Glutamatergic neuron (in vitro differentiated cells): ENCODE measurements around the gene LENG9. TPM values are rescaled to one million over a fixed set of nuclear protein-coding genes. Genes with fewer than 3 reads are reported as not detected.
"Not testable (repeated sequence)": the region's sequence is repeated elsewhere in the genome, so short reads cannot be mapped to it uniquely, and the experiment has no call there.

Source experiments
- DNase-seq: peaks from one replicate; pipeline ENCODE4 v3.0.0; 2022
- H3K27ac Mint-ChIP-seq: one replicate; pipeline ENCODE4 v1.8.0; 2020; ENCODE audit warnings: mild to moderate bottlenecking, mixed read lengths, inconsistent platforms; ENCODE audit not compliant: unreplicated experiment
- H3K27me3 Mint-ChIP-seq: one replicate; pipeline ENCODE4 v1.8.0; 2020; ENCODE audit warnings: mild to moderate bottlenecking, moderate library complexity, mixed read lengths, inconsistent platforms; ENCODE audit not compliant: unreplicated experiment
- H3K36me3 Mint-ChIP-seq: one replicate; pipeline ENCODE4 v1.8.0; 2020; ENCODE audit warnings: mild to moderate bottlenecking, mixed read lengths, inconsistent platforms; ENCODE audit not compliant: unreplicated experiment
- H3K4me1 Mint-ChIP-seq: one replicate; pipeline ENCODE4 v1.8.0; 2020; ENCODE audit warnings: mild to moderate bottlenecking, low read depth, mixed read lengths, inconsistent platforms; ENCODE audit not compliant: unreplicated experiment
- H3K4me3 Mint-ChIP-seq: one replicate; pipeline ENCODE4 v1.8.0; 2020; ENCODE audit warnings: mild to moderate bottlenecking, mixed read lengths, inconsistent platforms; ENCODE audit not compliant: unreplicated experiment
- H3K9me3 Mint-ChIP-seq: one replicate; pipeline ENCODE4 v1.8.0; 2020; ENCODE audit warnings: mild to moderate bottlenecking, moderate library complexity, mixed read lengths, inconsistent platforms; ENCODE audit not compliant: unreplicated experiment
- CTCF ChIP-seq: fragments of 200-600 bp; sonication (generic); IDR thresholded peaks from one replicate; pipeline ENCODE4 v1.5.0; 2021; ENCODE audit not compliant: partially characterized antibody, unreplicated experiment
- long read RNA-seq: library from polyadenylated mRNA; unstranded; transcript quantifications from one replicate; pipeline ENCODE4 v2.0.0, GENCODE V29; 2020; ENCODE audit not compliant: unreplicated experiment
- total RNA-seq: library from RNA; stranded (reverse); fragmentation: NEBNext Ultra II Directional; extraction: Animal tissue kit (Norgen Biotek cat#: 25700); gene quantifications from one replicate; pipeline ENCODE4 v1.2.1, GENCODE V29; 2021; ENCODE audit not compliant: unreplicated experiment

Gene LENG9
- total RNA-seq, result 4.7 TPM
- long read RNA-seq, result 0 reads

GRCh38 chr19:54463531-54464043 lies at the start of gene LENG9:
Gene LENG9 (minus strand): TSS chr19:54463778. CDS start chr19:54463526, 252 bp downstream.
- Mint-ChIP-seq H3K9me3 (peaks cover 19% of the 10 kb centered on the region), H3K36me3 (no peaks in the 10 kb centered on the region), H3K4me3 (peak within 1 kb of the TSS; percentile 93), H3K27ac (peak within 1 kb of the TSS; percentile 88), H3K27me3 (peaks cover 18% of the 10 kb centered on the region), H3K4me1 (peaks cover 3% of the 10 kb centered on the region)
- DNase-seq, result peak; percentile 98
- TF ChIP-seq CTCF, result no peak

GRCh38 chr19:54509200-54509940 lies 45.8 kb upstream of the LENG9 start:
- H3K4me3 Mint-ChIP-seq, H3K9me3 Mint-ChIP-seq, H3K27me3 Mint-ChIP-seq, H3K36me3 Mint-ChIP-seq, H3K27ac Mint-ChIP-seq, DNase-seq, H3K4me1 Mint-ChIP-seq: not testable (repeated sequence)

- not testable (repeated sequence) for H3K4me1 Mint-ChIP-seq, H3K4me3 Mint-ChIP-seq, H3K9me3 Mint-ChIP-seq, H3K36me3 Mint-ChIP-seq, H3K27ac Mint-ChIP-seq, H3K27me3 Mint-ChIP-seq, DNase-seq
Measured at GRCh38 chr19:54508487-54508886, 44.9 kb upstream of the LENG9 start.

- H3K9me3 Mint-ChIP-seq, result no peaks in the 10 kb centered on the region
- H3K4me1 Mint-ChIP-seq, result no peaks in the 10 kb centered on the region
Measured at GRCh38 chr19:54507824-54508223, 44.2 kb upstream of the LENG9 start.

GRCh38 chr19:54507038-54507717 lies 43.6 kb upstream of the LENG9 start:
- H3K4me1 Mint-ChIP-seq, H3K9me3 Mint-ChIP-seq, DNase-seq, H3K27ac Mint-ChIP-seq, H3K36me3 Mint-ChIP-seq, H3K4me3 Mint-ChIP-seq, H3K27me3 Mint-ChIP-seq: not testable (repeated sequence)

More at GRCh38 chr19:54507824-54508223, 44.2 kb upstream of the LENG9 start:
- Mint-ChIP-seq H3K27ac (no peak overlapping the region), H3K4me3 (no peak overlapping the region), H3K27me3 (peaks cover 4% of the 10 kb centered on the region), H3K36me3 (no peaks in the 10 kb centered on the region)
- TF ChIP-seq CTCF, result no peak
- DNase-seq, result no peak

- TF ChIP-seq CTCF, result no peak
- Mint-ChIP-seq H3K27ac (no peak overlapping the region), H3K9me3 (no peaks in the 10 kb centered on the region), H3K36me3 (no peaks in the 10 kb centered on the region), H3K27me3 (peaks cover 3% of the 10 kb centered on the region), H3K4me1 (no peaks in the 10 kb centered on the region), H3K4me3 (no peak overlapping the region)
- no peak for DNase-seq
Measured at GRCh38 chr19:54506079-54506478, 42.5 kb upstream of the LENG9 start.

- H3K4me1 Mint-ChIP-seq, H3K27me3 Mint-ChIP-seq, DNase-seq, H3K9me3 Mint-ChIP-seq, H3K27ac Mint-ChIP-seq, H3K36me3 Mint-ChIP-seq, H3K4me3 Mint-ChIP-seq: not testable (repeated sequence)
Measured at GRCh38 chr19:54505542-54505941, 42.0 kb upstream of the LENG9 start.
